HepG2 (cell line): ENCODE data around the gene C2. TPM values are rescaled to one million over a fixed set of nuclear protein-coding genes. Genes with fewer than 3 reads are reported as not detected.

ENCODE experiments used
- PCBP2 ChIP-seq: fragments of 200-400 bp; formaldehyde crosslinking; optimal IDR thresholded peaks from 2 replicates; pipeline ENCODE3; 2018; ENCODE audit warnings: low read length, low read depth; ENCODE audit not compliant: poor library complexity, severe bottlenecking
- POLR2AphosphoS5 ChIP-seq: IDR thresholded peaks from 2 replicates; pipeline ENCODE4 v1.6.1; 2012; ENCODE audit warnings: low read depth, low read length
- RARA ChIP-seq: IDR thresholded peaks from 2 replicates; pipeline ENCODE4 v1.6.1; 2016; ENCODE audit warnings: missing genetic modification reagents, missing compliant biosample characterization
- RORA ChIP-seq: sonication (generic); formaldehyde crosslinking; IDR thresholded peaks from 2 replicates; pipeline ENCODE4 v1.5.0; 2020; ENCODE audit warnings: mild to moderate bottlenecking, missing genetic modification reagents, moderate library complexity
- ZKSCAN1 ChIP-seq: fragments of 150-350 bp; IDR thresholded peaks from 2 replicates; pipeline ENCODE4 v1.6.1; 2014; ENCODE audit warnings: low read length
- ZNF253 ChIP-seq: sonication (generic); formaldehyde crosslinking; IDR thresholded peaks from 2 replicates; pipeline ENCODE4 v1.8.0; 2022; ENCODE audit warnings: mild to moderate bottlenecking, missing genetic modification reagents, borderline replicate concordance
- ZNF317 ChIP-seq: sonication (generic); formaldehyde crosslinking; IDR thresholded peaks from 2 replicates; pipeline ENCODE4 v1.5.0; 2020; ENCODE audit warnings: mild to moderate bottlenecking, missing genetic modification reagents
- ZNF468 ChIP-seq: sonication (generic); formaldehyde crosslinking; IDR thresholded peaks from 2 replicates; pipeline ENCODE4 v1.8.0; 2022; ENCODE audit warnings: mild to moderate bottlenecking, moderate library complexity, missing genetic modification reagents
- ZNF512B ChIP-seq: sonication (generic); formaldehyde crosslinking; IDR thresholded peaks from 2 replicates; pipeline ENCODE4 v1.5.1; 2020; ENCODE audit warnings: missing genetic modification reagents, mild to moderate bottlenecking, borderline replicate concordance
- ZNF576 ChIP-seq: sonication (generic); formaldehyde crosslinking; IDR thresholded peaks from 2 replicates; pipeline ENCODE4 v1.4.0; 2020; ENCODE audit warnings: mild to moderate bottlenecking, missing genetic modification reagents
- ZNF770 ChIP-seq: sonication (generic); formaldehyde crosslinking; IDR thresholded peaks from 2 replicates; pipeline ENCODE4 v1.5.0; 2020; ENCODE audit warnings: mild to moderate bottlenecking, missing genetic modification reagents
- ZNF792 ChIP-seq: IDR thresholded peaks from 2 replicates; pipeline ENCODE4 v1.6.1; 2016
- polyA plus RNA-seq, 8 experiments: library from polyadenylated mRNA; depleted of rRNA in 3 of 8; stranded (reverse) in 7 of 8; unstranded in 1 of 8; fragments of >200 nt; fragmentation: Illumina TruSeq in 4 of 8; extraction: Trizol in 4 of 8; gene quantifications; 2 replicates each; pipeline versions ENCODE4 v1.2.1 to v1.2.3, GENCODE V29; 2011 to 2016; ENCODE audit warnings: low read depth in 4 of 8, missing spikeins in 1 of 8, mixed read lengths in 1 of 8; ENCODE audit not compliant: insufficient read depth in 1 of 8
- total RNA-seq, 5 experiments: library from RNA; depleted of rRNA; stranded (reverse); fragments of >200 nt; fragmentation: Illumina TruSeq; extraction: Trizol; gene quantifications; 2 replicates each; pipeline ENCODE4 v1.2.3, GENCODE V29; 2016; ENCODE audit warnings: low read depth in 1 of 5
- TF ChIP-seq, protein P1 (sequence below): sonication (generic); formaldehyde crosslinking; IDR thresholded peaks from 2 replicates; pipeline ENCODE4 v1.5.1; 2020; ENCODE audit warnings: missing genetic modification reagents, mild to moderate bottlenecking, borderline replicate concordance
- TF ChIP-seq, protein P2 (sequence below): sonication (generic); formaldehyde crosslinking; IDR thresholded peaks from one replicate; pipeline ENCODE4 v1.5.1; 2020; ENCODE audit warnings: mild to moderate bottlenecking, missing genetic modification reagents; ENCODE audit errors: not compliant biosample characterization

Gene C2
- total and polyA plus RNA-seq, 2 of the 13 experiments (the other 11 are each of a cell fraction or from before 2014, with no cell fraction given): 165 to 307 TPM

DNA sequence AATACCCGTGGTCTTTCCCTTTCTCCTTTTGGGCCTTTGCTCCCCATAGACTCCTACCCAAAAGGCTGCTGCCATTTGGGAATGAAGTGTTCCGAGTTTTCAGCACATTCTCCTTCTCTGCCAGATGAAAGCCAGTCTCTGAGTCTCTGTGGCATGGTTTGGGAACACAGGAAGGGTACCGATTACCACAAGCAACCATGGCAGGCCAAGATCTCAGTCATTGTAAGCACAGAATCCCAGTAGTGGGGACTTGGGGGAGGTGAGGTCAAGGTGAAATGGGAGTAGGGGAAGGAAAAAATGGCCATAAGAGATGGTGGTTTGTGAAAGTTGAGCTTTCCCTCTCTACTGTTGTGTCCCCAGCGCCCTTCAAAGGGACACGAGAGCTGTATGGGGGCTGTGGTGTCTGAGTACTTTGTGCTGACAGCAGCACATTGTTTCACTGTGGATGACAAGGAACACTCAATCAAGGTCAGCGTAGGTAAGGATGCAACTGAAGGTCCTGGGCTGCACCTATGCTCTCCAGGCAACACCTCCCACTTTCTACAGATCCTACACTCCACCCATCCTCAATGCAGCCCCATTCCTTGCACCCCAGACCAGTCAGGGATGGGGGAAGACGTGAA is 22.5 kb downstream of the C2 start (continued):
- TF ChIP-seq ZNF770 (CRISPR knock-in tag): no peak
- no peak for TF ChIP-seq RARA (CRISPR knock-in tag)
- no peak for TF ChIP-seq PCBP2
- TF ChIP-seq ZNF317 (CRISPR knock-in tag): no peak
- TF ChIP-seq POLR2AphosphoS5: peak; percentile 35; the same call in 1 of the 2 replicates
- no peak for TF ChIP-seq ZKSCAN1
- TF ChIP-seq ZNF468 (CRISPR knock-in tag): 0 out of 2 replicates have a peak, but pooled peaks have one; percentile 9
- TF ChIP-seq, protein P1, sequence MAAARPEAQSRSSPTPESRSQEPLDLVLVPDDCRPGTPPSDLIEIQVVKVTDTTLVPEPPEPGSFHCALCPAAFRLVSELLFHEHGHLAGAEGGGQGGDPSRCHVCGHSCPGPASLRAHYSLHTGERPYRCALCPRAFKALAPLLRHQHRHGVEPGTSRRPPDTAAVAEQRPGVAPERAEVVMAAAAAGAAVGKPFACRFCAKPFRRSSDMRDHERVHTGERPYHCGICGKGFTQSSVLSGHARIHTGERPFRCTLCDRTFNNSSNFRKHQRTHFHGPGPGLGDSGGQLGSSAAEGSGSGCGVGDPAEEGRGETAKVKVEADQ (CRISPR knock-in tag): no peak
- no peak for TF ChIP-seq ZNF512B (CRISPR knock-in tag)
- TF ChIP-seq, protein P2, sequence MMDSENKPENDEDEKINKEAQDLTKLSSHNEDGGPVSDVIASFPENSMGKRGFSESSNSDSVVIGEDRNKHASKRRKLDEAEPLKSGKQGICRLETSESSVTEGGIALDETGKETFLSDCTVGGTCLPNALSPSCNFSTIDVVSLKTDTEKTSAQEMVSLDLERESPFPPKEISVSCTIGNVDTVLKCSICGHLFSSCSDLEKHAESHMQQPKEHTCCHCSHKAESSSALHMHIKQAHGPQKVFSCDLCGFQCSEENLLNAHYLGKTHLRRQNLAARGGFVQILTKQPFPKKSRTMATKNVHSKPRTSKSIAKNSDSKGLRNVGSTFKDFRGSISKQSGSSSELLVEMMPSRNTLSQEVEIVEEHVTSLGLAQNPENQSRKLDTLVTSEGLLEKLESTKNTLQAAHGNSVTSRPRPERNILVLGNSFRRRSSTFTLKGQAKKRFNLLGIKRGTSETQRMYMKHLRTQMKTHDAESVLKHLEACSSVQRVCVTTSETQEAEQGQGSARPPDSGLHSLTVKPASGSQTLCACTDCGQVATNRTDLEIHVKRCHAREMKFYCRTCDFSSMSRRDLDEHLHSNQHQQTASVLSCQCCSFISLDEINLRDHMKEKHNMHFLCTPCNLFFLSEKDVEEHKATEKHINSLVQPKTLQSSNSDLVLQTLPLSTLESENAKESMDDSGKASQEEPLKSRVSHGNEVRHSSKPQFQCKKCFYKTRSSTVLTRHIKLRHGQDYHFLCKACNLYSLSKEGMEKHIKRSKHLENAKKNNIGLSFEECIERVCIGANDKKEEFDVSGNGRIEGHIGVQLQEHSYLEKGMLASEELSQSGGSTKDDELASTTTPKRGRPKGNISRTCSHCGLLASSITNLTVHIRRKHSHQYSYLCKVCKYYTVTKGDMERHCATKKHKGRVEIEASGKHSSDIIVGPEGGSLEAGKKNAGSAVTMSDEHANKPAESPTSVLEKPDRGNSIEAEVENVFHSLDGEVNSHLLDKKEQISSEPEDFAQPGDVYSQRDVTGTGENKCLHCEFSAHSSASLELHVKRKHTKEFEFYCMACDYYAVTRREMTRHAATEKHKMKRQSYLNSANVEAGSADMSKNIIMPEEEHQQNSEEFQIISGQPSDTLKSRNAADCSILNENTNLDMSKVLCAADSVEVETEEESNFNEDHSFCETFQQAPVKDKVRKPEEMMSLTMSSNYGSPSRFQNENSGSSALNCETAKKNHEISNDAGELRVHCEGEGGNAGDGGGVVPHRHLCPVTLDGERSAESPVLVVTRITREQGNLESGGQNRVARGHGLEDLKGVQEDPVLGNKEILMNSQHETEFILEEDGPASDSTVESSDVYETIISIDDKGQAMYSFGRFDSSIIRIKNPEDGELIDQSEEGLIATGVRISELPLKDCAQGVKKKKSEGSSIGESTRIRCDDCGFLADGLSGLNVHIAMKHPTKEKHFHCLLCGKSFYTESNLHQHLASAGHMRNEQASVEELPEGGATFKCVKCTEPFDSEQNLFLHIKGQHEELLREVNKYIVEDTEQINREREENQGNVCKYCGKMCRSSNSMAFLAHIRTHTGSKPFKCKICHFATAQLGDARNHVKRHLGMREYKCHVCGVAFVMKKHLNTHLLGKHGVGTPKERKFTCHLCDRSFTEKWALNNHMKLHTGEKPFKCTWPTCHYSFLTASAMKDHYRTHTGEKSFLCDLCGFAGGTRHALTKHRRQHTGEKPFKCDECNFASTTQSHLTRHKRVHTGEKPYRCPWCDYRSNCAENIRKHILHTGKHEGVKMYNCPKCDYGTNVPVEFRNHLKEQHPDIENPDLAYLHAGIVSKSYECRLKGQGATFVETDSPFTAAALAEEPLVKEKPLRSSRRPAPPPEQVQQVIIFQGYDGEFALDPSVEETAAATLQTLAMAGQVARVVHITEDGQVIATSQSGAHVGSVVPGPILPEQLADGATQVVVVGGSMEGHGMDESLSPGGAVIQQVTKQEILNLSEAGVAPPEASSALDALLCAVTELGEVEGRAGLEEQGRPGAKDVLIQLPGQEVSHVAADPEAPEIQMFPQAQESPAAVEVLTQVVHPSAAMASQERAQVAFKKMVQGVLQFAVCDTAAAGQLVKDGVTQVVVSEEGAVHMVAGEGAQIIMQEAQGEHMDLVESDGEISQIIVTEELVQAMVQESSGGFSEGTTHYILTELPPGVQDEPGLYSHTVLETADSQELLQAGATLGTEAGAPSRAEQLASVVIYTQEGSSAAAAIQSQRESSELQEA (CRISPR knock-in tag): no peak
- TF ChIP-seq RORA (CRISPR knock-in tag): no peak
- no peak for TF ChIP-seq ZNF253 (CRISPR knock-in tag)
- TF ChIP-seq ZNF576 (CRISPR knock-in tag): no peak
- no peak for TF ChIP-seq ZNF792 (CRISPR knock-in tag)
